H1 (cell line): ENCODE measurements around the gene NOL4L. TPM values are rescaled to one million over a fixed set of nuclear protein-coding genes. Genes with fewer than 3 reads are reported as not detected.

Source experiments
- CTCF ChIA-PET: fragments of 300-600 bp; sonication (Branson Sonifier 250); formaldehyde crosslinking; loops from one replicate; lab custom pipeline; 2021; ENCODE audit not compliant: partially characterized antibody; lab: Charles Lee
- POLR2A ChIA-PET: fragments of 300-600 bp; sonication (Branson Sonifier 250); formaldehyde crosslinking; loops from one replicate; lab custom pipeline; 2021; ENCODE audit warnings: inconsistent platforms; ENCODE audit not compliant: partially characterized antibody; lab: Charles Lee
- DNase-seq, 2 experiments: peaks; one replicate each; pipeline versions ENCODE4 v3.0.0 to v3.0.0-alpha.2; 2010 to 2022; ENCODE audit warnings: low spot score in 2 of 2, low read depth in 1 of 2, mixed read lengths in 1 of 2
- FAIRE-seq: peaks from 2 replicates; lab custom pipeline; 2011; peaks lifted over from hg19 to GRCh38; lab: Jason Lieb, UNC
- H2AFZ ChIP-seq: 2 replicates; pipeline ENCODE4 v1.8.1; 2012; ENCODE audit warnings: low read length, inconsistent platforms
- H2AK5ac ChIP-seq: 2 replicates; pipeline ENCODE4 v1.6.1; 2013; ENCODE audit warnings: low read depth, low read length
- H2BK120ac ChIP-seq: replicated peaks from 2 replicates; pipeline ENCODE3; 2013; ENCODE audit warnings: low read depth, low read length, inconsistent platforms
- H2BK12ac ChIP-seq: 2 replicates; pipeline ENCODE4 v1.6.1; 2013; ENCODE audit warnings: low read depth, low read length
- H2BK15ac ChIP-seq: 2 replicates; pipeline ENCODE4 v1.6.1; 2013; ENCODE audit warnings: low read length
- H2BK20ac ChIP-seq: 2 replicates; pipeline ENCODE4 v1.6.1; 2013; ENCODE audit warnings: low read length
- H2BK5ac ChIP-seq: 2 replicates; pipeline ENCODE4 v1.6.1; 2013; ENCODE audit warnings: low read depth, low read length
- H3K14ac ChIP-seq: 2 replicates; pipeline ENCODE4 v1.6.1; 2013; ENCODE audit warnings: inconsistent platforms; ENCODE audit not compliant: insufficient read length
- H3K18ac ChIP-seq: 2 replicates; pipeline ENCODE4 v1.6.1; 2013; ENCODE audit warnings: low read length; ENCODE audit errors: extremely low read depth
- H3K23ac ChIP-seq: 2 replicates; pipeline ENCODE4 v1.6.1; 2013; ENCODE audit warnings: inconsistent platforms; ENCODE audit not compliant: insufficient read length
- H3K23me2 ChIP-seq: 2 replicates; pipeline ENCODE4 v1.6.1; 2013; ENCODE audit warnings: low read depth, low read length
- H3K27ac ChIP-seq: 2 replicates; pipeline ENCODE4 v1.6.1; 2011; ENCODE audit warnings: low read depth, low read length, inconsistent platforms
- H3K27me3 ChIP-seq, 4 experiments: replicated peaks in 1 of 4; 1 replicate in 1 of 4; 2 replicates in 3 of 4; pipeline versions ENCODE4 v1.6.1 to v1.8.1; 2011 to 2013; ENCODE audit warnings: low read length in 3 of 4, mild to moderate bottlenecking in 3 of 4, inconsistent platforms in 2 of 4, mixed read lengths in 2 of 4, moderate library complexity in 1 of 4; ENCODE audit not compliant: control insufficient read depth in 3 of 4, insufficient read depth in 3 of 4; ENCODE audit errors: extremely low read depth in 1 of 4
- H3K36me3 ChIP-seq, 4 experiments: 2 replicates each; pipeline versions ENCODE4 v1.6.1 to v1.8.1; 2011 to 2013; ENCODE audit warnings: mild to moderate bottlenecking in 4 of 4, low read length in 3 of 4, moderate library complexity in 2 of 4, control low read depth in 1 of 4, inconsistent platforms in 1 of 4; ENCODE audit not compliant: insufficient read depth in 4 of 4, control insufficient read depth in 2 of 4
- H3K4ac ChIP-seq: replicated peaks from 2 replicates; pipeline ENCODE3; 2013; ENCODE audit warnings: low read length, low read depth, mixed read lengths, inconsistent platforms; ENCODE audit not compliant: insufficient read length
- H3K4me1 ChIP-seq, 4 experiments: replicated peaks in 1 of 4; 1 replicate in 1 of 4; 2 replicates in 3 of 4; pipeline versions ENCODE4 v1.6.1 to v1.8.1; 2011 to 2013; ENCODE audit warnings: low read length in 3 of 4, inconsistent platforms in 2 of 4, mixed read lengths in 1 of 4; ENCODE audit not compliant: insufficient read depth in 4 of 4, control insufficient read depth in 3 of 4
- H3K4me2 ChIP-seq, 2 experiments: 2 replicates each; pipeline versions ENCODE4 v1.6.1 to v1.8.1; 2011 to 2013; ENCODE audit warnings: low read depth in 2 of 2, low read length in 2 of 2, control low read depth in 1 of 2, inconsistent platforms in 1 of 2, mild to moderate bottlenecking in 1 of 2; ENCODE audit not compliant: insufficient read depth in 1 of 2
- H3K4me3 ChIP-seq, 4 experiments: fragments of 200-600, 300-600 bp in 1 of 4; sonication (generic), shearing (Covaris generic), sonication (Bioruptor Twin) in 1 of 4; 2 replicates each; pipeline versions ENCODE4 v1.5.1 to v1.8.1; 2011 to 2016; ENCODE audit warnings: low read length in 4 of 4, low read depth in 3 of 4, control low read depth in 2 of 4, inconsistent platforms in 2 of 4, mild to moderate bottlenecking in 2 of 4, mixed read lengths in 1 of 4, moderate library complexity in 1 of 4; ENCODE audit not compliant: insufficient read depth in 2 of 4; ENCODE audit errors: extremely low read depth in 1 of 4
- H3K56ac ChIP-seq: replicated peaks from 2 replicates; pipeline ENCODE3; 2013; ENCODE audit warnings: low read depth, mild to moderate bottlenecking, mixed read lengths, low read length, inconsistent platforms; ENCODE audit not compliant: insufficient read length
- H3K79me1 ChIP-seq: 2 replicates; pipeline ENCODE4 v1.6.1; 2013; ENCODE audit warnings: low read depth, low read length, control low read depth
- H3K79me2 ChIP-seq, 2 experiments: 2 replicates each; pipeline versions ENCODE4 v1.6.1 to v1.8.1; 2012 to 2013; ENCODE audit warnings: low read length in 2 of 2, mild to moderate bottlenecking in 2 of 2, inconsistent platforms in 1 of 2; ENCODE audit not compliant: insufficient read depth in 2 of 2, control insufficient read depth in 1 of 2
- H3K9ac ChIP-seq, 4 experiments: replicated peaks in 1 of 4; 1 replicate in 1 of 4; 2 replicates in 3 of 4; pipeline versions ENCODE4 v1.6.1 to v1.8.1; 2011 to 2013; ENCODE audit warnings: low read depth in 3 of 4, low read length in 3 of 4, control low read depth in 2 of 4, mild to moderate bottlenecking in 2 of 4, moderate library complexity in 2 of 4, inconsistent platforms in 1 of 4; ENCODE audit errors: extremely low read depth in 1 of 4
- H3K9me3 ChIP-seq, 2 experiments: 2 replicates each; pipeline versions ENCODE4 v1.6.1 to v1.8.1; 2012 to 2013; ENCODE audit warnings: mild to moderate bottlenecking in 2 of 2, moderate library complexity in 2 of 2, control low read depth in 1 of 2, inconsistent platforms in 1 of 2, low read depth in 1 of 2, low read length in 1 of 2, mixed read lengths in 1 of 2; ENCODE audit not compliant: insufficient read depth in 2 of 2
- H4K20me1 ChIP-seq, 2 experiments: replicated peaks in 1 of 2; 2 replicates each; pipeline versions ENCODE3 to v1.8.1; 2011 to 2013; ENCODE audit warnings: inconsistent platforms in 2 of 2, low read length in 2 of 2, mild to moderate bottlenecking in 1 of 2; ENCODE audit not compliant: insufficient read depth in 2 of 2, control insufficient read depth in 1 of 2
- H4K5ac ChIP-seq: 2 replicates; pipeline ENCODE4 v1.6.1; 2013; ENCODE audit warnings: low read length, low read depth, mixed read lengths, inconsistent platforms; ENCODE audit not compliant: insufficient read length
- H4K8ac ChIP-seq: 2 replicates; pipeline ENCODE4 v1.8.0; 2013; ENCODE audit warnings: mild to moderate bottlenecking, moderate library complexity, low read length, inconsistent platforms; ENCODE audit not compliant: insufficient read depth; ENCODE audit errors: extremely low read depth
- H4K91ac ChIP-seq: replicated peaks from 2 replicates; pipeline ENCODE3; 2013; ENCODE audit warnings: low read length, mixed read lengths, inconsistent platforms; ENCODE audit not compliant: insufficient read length
- ATF2 ChIP-seq: IDR thresholded peaks from 2 replicates; pipeline ENCODE4 v1.6.1; 2012; ENCODE audit warnings: low read length, inconsistent platforms
- BACH1 ChIP-seq: IDR thresholded peaks from 2 replicates; pipeline ENCODE4 v1.6.1; 2012; ENCODE audit warnings: low read length, improper control_type of control experiment
- FOSL1 ChIP-seq: IDR thresholded peaks from 2 replicates; pipeline ENCODE4 v1.6.1; 2011; ENCODE audit warnings: mild to moderate bottlenecking, low read depth, low read length, moderate library complexity; ENCODE audit not compliant: insufficient read depth
- HDAC2 ChIP-seq, 2 experiments: fragments of 300-600 bp in 1 of 2; sonication (generic) in 1 of 2; IDR thresholded peaks; 2 replicates each; pipeline ENCODE4 v1.6.1; 2011 to 2012; ENCODE audit warnings: low read depth in 2 of 2, low read length in 2 of 2, mild to moderate bottlenecking in 2 of 2, moderate library complexity in 2 of 2, borderline replicate concordance in 1 of 2, inconsistent platforms in 1 of 2
- HDAC6 ChIP-seq: IDR thresholded peaks from one replicate; pipeline ENCODE4 v1.7.1; 2012; ENCODE audit warnings: low read depth, mild to moderate bottlenecking, inconsistent platforms, low read length, moderate library complexity
- NANOG ChIP-seq: IDR thresholded peaks from 2 replicates; pipeline ENCODE4 v1.6.1; 2011; ENCODE audit warnings: low read length, low read depth, mild to moderate bottlenecking, inconsistent platforms; ENCODE audit not compliant: insufficient read depth, poor library complexity, severe bottlenecking
- RXRA ChIP-seq: IDR thresholded peaks from 2 replicates; pipeline ENCODE4 v1.6.1; 2011; ENCODE audit warnings: low read depth, mild to moderate bottlenecking, low read length, moderate library complexity; ENCODE audit not compliant: insufficient read depth
- TEAD4 ChIP-seq: IDR thresholded peaks from 2 replicates; pipeline ENCODE4 v1.6.1; 2012; ENCODE audit warnings: low read depth, low read length, inconsistent platforms, mixed read lengths
- YY1 ChIP-seq: IDR thresholded peaks from 2 replicates; pipeline ENCODE4 v1.6.1; 2011; ENCODE audit warnings: low read depth, mild to moderate bottlenecking, low read length
- ZNF274 ChIP-seq: IDR thresholded peaks from 2 replicates; pipeline ENCODE4 v1.7.0; 2012; ENCODE audit warnings: low read length, borderline replicate concordance; ENCODE audit errors: extremely low read depth
- WGBS, 2 experiments: shearing (Covaris generic) in 1 of 2; methylation state at CpG; one replicate each; pipeline versions ENCODE4 v1.1.6 to v1.1.7; 2013 to 2015; ENCODE audit warnings: low lambda C conversion rate in 2 of 2, mixed read lengths in 2 of 2, inconsistent platforms in 1 of 2, low coverage in 1 of 2, missing lambda C conversion rate in 1 of 2; ENCODE audit not compliant: insufficient replicate concordance in 2 of 2, insufficient coverage in 1 of 2, insufficient read length in 1 of 2; ENCODE audit errors: extremely low coverage in 1 of 2, missing lambda C conversion rate in 1 of 2; 5-methylcytosine and 5-hydroxymethylcytosine counted together
- polyA plus RNA-seq, 7 experiments: library from polyadenylated mRNA; depleted of rRNA in 3 of 7; stranded (reverse) in 5 of 7; unstranded in 2 of 7; fragments of >200 nt in 5 of 7; fragments of 200-250 nt in 2 of 7; gene quantifications; 1 replicate in 5 of 7; 2 replicates in 1 of 7; 4 replicates in 1 of 7; pipeline versions ENCODE4 v1.2.1 to v1.2.3, GENCODE V29; 2011 to 2013; ENCODE audit warnings: missing spikeins in 2 of 7, mixed read lengths in 2 of 7
- total RNA-seq: library from RNA; stranded (reverse); fragmentation: NEBNext Ultra II Directional; extraction: Animal tissue kit (Norgen Biotek cat#: 25700); gene quantifications from 2 replicates; pipeline ENCODE4 v1.2.1, GENCODE V29; 2021

Gene NOL4L
- total and polyA plus RNA-seq, 2 of the 8 experiments (the other 6 are each of a cell fraction or from before 2014, with no cell fraction given), result 15.3 to 23.7 TPM

DNA sequence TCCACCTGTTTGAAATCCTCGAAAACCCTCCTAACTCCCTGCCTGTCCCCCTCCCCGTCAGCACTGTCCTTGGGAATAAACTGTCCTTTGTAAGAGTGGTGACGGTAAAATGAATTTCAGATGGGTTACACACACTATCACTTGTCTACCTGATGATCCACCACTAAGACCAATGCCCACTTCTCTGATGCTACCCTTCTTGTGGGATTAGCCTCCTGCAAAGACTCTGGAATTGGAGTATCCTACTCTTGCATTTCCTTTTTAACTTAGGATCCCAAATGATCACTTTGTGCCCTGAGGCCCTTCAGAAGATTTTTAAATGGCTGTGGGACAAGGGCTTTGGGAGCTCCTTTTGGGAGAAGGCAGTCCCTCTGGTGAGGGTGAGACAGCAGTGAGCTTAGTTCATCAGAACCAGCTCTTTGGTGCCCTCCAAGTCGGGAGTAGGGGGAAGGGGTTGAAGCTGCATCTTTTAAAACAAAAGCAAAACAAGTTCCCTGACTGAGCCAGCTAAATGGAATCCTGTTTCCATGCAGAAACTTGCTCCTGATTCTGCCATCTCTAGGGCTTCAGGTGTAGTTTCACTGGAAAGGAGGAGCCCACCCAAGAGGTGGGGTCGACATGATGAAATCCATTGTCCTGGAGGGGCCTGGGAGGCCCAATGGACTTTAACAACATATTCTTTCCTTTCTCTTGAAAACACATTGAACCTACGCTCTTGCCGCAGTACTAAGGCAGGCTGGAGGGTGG lies 140.5 kb downstream of the NOL4L start:
- Histone ChIP-seq H3K23me2 (no peaks in the 10 kb centered on the region), H2BK12ac (no peak overlapping the region), H3K14ac (no peak overlapping the region), H3K9me3 (no peaks in the 10 kb centered on the region), H4K91ac (no peak overlapping the region), H2BK120ac (no peak overlapping the region), H3K79me2 (no peaks in the 10 kb centered on the region), H2AFZ (no peak overlapping the region), H3K4me3 (no peak overlapping the region), H4K20me1 (peaks cover 2 to 6% of the 10 kb centered on the region in 2 experiments), H4K5ac (no peak overlapping the region), H2BK15ac (no peak overlapping the region), H3K23ac (no peak overlapping the region), H2AK5ac (no peak overlapping the region), H3K56ac (no peak overlapping the region), H3K18ac (no peak overlapping the region), H4K8ac (no peak overlapping the region), H3K36me3 (peaks cover 5 to 20% (median 11%) of the 10 kb centered on the region in 4 experiments; a peak in 6 of 8 replicates), H3K9ac (0 out of 7 replicates have a peak overlapping the region, but pooled peaks of 1 of the 4 experiments have one; percentile 28), H3K4me2 (no peak overlapping the region), H3K27ac (no peak overlapping the region), H3K27me3 (no peaks in the 10 kb centered on the region), H2BK5ac (no peak overlapping the region), H3K79me1 (no peaks in the 10 kb centered on the region), H2BK20ac (no peak overlapping the region), H3K4me1 (peaks cover 0 to 5% (median 3%) of the 10 kb centered on the region in 4 experiments; a peak in 3 of 7 replicates), H3K4ac (no peak overlapping the region)
- ChIA-PET CTCF (interaction anchor here (1.1 to 2.4 kb wide), 4 partner anchors 11 to 26 kb away, joined by 3 to 13 read pairs (median 5); no protein-coding TSS in a partner anchor), POLR2A (no interaction called here)
- WGBS, 2 experiments, result 82% methylated on average over 7 of the region's 7 CpGs; no CpG with 5 or more reads in 1 of the 2 experiments
- DNase-seq, result no peak
- no peak for FAIRE-seq
- TF ChIP-seq NANOG (no peak), ZNF274 (no peak), TEAD4 (no peak), HDAC2 (IDR thresholded peaks at IDR 0.05; ENCODE audit: borderline replicate concordance in 1 of 2, low read depth in 2 of 2, low read length in 2 of 2) (no peak), FOSL1 (no peak), ATF2 (no peak), RXRA (no peak), HDAC6 (no peak), BACH1 (no peak), YY1 (no peak)
